GM21737 (cell line): ENCODE results near the gene GRM7.

Experiments
- ATAC-seq: cut with Tn5 transposase; IDR thresholded peaks from one replicate; pipeline ENCODE4 v1.9.1; 2021; ENCODE audit warnings: mild to moderate bottlenecking, moderate library complexity; ENCODE audit not compliant: unreplicated experiment

The GRM7 gene

DNA sequence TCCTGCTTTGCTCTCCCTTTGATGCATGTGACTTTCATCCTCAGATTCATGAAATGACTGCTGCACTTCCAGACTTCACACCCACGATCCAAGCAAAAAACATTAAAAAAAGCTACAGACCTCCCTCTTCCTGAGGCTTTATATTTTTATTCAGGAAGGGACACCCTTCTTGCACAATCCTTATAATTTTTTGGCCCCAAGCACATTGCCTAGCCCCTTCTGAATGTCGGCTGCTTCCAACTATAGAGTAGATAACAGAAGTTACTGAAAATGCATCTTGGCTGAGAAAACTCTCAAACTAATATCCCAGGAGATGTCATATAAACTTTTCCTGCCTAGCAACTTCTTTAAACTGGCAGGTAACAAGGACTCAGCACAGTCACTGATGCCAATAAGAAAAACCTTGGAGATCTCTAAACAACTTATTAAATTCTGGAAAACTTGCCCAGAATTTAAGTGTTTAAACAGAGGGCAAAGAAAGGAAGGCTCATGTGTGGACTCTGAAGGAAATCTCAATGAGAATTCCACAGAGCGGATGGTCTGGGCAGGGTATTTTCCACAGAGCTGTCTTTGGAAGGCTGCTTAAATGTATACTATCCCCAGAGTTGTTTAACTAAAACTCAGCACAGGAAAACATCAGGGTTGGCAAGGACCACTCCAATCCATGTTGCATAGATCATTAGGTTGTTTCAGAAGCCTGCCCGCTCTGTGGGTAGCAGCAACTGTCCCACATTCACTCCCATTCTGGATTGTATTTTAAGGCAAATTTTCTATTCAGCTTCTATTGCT, 893.9 kb downstream of the GRM7 start:
- no peak for ATAC-seq

DNA sequence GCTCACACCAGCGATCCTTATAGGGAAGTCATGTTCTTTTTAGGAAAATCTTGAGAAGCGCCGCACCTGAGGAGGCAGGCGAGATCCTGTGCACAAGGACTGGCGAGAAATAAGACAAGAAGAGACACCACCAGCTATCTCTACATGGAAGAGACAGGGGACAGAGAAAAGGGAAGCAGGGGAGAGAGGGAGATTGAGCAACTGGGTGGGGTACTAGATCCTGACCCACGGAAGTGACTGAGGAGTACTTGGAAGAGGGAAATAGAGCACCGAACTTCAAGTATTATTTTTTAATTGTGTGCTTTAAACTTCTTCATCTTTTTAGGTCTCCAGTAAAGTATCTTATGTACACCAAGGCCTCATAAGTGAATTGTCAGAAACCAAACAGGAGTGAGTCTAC, 898.7 kb downstream of the GRM7 start:
- ATAC-seq = no peak

DNA sequence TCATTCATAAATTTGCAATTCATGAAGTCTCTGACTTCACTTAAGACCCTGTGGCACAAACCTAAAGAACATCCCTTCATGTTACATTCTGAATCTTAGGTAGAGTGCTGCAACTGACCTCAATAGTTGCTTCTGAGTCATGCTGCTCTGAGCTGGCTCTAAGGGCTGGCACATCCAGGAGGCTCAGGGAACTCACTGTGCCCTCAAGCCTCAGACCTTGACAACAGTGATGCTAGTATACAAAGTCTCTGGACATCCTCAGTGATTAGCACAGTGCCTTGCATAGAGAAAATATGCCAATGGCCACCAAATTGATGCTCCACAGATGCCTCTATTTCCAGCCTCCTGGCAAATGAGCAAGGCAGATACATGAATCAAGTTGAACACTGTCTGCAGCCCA, 899.8 kb downstream of the GRM7 start:
- no peak for ATAC-seq

DNA sequence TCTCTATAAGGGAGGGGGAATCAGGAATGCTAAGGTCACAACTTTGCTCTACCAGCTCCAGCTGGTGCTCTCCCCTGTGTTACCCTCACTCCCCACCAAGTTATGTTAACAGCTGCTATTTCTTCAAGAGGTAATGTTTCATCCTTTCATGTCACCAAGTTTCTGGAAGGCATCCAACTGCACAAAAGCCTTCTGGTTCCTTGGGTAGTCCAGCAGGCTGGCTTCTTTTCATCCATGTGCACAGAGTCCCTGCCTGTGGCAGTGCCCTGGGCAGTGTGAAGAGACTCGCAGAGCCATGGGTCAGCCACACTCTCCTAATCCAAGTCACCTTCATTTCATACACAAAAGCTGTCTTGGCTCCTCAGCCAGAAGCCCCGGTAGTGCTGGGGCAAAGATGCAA, 903.2 kb downstream of the GRM7 start:
- no peak for ATAC-seq

DNA sequence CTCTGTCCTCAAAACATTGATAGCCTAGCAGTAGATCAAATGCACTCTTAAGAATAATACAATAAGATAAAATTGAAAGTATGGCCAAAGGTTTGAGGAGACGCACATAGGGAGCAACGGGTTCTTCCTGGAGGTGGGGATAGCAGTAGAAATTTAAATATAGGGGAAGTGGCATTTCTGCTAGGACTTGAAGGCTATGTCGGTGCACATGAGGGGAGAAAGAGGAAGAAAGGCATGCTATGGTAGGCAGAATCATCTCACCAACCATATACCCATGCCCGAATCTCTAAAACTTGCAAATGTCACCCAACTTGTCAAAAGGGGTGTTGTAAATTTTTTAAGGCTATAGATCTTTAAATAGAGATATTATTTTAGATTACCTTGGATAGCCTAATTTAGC, 905.6 kb downstream of the GRM7 start:
- no peak for ATAC-seq

DNA sequence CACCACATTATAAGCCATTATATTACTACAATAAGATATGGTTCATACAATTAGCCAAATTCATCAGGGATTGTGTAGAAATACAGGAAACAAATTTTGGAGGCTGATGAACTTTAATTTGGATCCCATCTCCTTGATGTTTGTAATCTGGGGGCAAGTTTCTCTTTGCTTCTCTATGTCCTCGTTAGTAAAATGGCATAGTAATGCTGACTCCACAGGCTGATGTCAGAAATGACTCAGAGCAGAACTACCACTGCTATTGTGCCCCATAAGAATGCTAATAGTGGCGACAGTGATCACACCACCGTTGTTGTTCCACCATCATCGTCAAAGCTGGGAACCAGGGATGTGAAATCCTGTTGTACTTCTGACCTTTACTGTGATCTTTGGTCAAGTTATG, 918.4 kb downstream of the GRM7 start:
- no peak for ATAC-seq

DNA sequence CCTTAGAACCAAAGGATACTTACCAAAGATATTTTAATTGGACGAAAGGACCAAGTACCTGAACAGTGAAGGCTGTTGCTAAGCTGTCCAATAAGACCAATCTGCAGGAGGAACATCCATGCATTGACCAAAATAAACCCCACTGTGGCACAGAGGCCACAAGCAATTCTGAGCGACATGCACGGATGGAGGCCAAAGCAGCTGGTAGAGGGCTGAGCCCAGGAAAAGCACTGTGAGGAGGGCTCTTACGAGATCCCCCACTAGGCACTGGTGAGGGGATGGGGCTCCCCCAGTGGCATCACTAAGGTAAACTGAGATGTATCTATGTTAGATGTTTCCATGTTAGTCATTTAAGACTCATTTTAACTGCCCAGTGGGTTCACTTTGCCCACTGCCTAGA, 920.5 kb downstream of the GRM7 start:
- no peak for ATAC-seq

DNA sequence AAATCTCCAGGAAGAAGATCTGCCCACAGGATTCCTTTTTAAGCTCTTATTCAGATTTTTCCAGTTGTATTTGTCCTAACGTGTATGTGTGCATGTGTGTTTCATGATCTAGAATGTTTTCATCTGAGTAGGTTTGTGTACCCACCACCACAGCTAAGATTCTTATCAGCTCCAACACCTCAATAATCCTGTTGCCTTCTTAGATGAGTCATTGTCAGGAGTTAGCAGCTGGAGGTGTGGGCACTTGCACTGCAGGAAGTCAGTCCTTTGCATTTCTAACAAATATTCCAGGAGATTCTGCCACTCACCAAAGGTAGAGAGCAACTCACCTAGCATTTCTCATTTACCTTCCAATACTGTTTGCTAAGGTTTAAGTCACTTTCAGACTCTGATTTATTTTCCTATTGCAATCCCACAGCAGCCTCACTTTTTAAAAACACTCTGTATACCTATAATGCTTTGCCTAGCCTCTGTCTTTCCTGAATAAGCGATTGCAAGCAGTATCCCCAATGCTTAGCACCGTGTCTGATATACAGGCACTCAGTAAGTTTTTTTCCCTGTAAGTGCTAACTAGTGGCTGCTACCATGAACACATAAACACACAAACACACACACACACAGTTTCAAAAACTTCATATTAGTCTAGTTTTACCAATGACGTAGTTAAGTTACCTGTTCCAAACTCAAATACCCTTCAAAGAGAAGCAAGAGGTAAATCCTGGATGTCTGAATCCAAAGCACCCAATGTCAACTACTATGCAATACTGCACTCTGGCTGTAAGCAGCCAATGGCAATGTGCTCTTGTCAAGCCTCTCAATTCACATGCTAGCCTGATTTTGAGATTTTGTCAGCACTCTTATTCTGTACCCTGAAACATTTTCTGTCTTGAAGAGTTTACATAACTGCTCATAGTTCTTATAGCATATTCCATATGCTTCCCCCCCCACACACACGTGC, 927.2 kb downstream of the GRM7 start:
- ATAC-seq = no peak

DNA sequence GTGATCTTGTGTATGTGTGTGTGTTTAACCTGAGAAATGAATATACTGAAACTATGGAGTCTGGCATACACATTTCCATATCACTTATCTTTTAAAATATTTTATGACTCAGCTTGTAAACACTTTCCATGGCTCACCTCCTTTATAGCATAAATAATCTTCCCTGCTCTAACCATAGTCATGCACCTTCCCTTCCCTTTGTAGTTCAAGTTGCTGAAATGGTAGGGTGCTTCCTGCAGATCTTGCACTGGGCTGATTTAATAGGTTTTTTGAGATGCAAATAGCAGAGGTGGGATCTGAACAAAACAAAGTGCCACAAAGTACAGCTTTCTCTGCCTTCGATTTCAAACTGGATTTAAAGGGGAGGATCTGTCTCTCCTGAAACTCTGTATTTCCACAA, 928.0 kb downstream of the GRM7 start:
- no peak for ATAC-seq

DNA sequence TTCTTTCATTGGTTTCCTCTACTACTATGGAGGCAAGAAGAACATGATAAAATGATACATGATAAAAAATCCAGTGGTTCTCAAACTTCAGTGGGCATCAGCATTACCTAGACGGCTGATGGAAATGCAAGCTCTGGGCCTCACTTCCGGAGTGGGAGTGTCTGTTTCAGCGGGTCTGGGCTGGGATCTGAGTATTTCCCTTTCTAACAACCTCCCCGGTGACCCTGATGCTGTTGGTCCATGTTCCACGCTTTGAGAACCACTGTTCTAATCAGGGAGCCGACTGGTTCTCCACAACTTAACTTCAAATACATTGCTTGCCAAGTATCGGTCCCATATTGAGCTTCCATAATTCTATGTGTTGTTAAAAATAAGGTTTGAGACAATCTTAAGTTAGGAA, 928.4 kb downstream of the GRM7 start:
- ATAC-seq = no peak

DNA sequence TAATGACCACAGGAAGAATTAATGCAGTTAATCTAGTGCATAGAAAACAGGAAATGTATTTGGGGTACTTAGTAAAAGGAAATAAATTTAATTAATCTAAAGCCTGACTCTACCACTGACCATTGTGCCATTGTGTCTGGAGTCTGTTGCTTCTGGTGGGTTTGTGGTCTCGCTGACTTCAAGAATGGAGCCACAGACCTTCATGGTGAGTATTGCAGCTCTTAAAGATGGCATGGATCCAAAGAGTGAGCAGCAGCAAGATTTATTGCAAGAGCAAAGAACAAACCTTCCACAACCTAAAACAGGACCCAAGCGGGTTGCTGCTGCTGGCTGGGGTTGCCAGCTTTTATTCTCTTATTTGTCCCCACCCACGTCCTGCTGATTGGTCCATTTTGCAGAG, 929.2 kb downstream of the GRM7 start:
- no peak for ATAC-seq
